Measurements from ENCODE around the gene VEGFA. TPM values are rescaled to one million over a fixed set of nuclear protein-coding genes. Genes with fewer than 3 reads are reported as not detected.

VEGFA gene
- polyA plus RNA-seq, 1 donor from 2014 or later, result 7.3 TPM

DNA sequence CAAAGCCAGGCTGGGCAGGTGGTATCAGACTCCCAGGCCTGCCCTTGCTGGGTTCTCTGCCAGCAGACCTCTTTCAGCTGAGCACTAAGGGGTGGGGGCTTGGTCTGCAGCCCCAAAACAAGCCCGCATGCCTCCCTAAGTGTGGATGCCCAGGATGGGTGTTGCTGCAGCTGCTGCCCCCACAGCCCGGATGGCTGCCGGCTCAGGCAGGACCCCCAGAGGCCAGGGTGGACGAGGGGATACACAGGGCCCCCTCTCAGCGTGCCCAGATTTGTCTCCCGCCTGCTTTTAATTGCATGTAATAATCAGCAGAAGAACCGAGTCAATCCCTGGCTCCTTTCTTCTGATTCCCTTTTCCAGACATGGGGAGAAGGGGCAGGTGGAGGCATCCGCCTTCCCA lies 60.8 kb downstream of the VEGFA start:
- Histone ChIP-seq H3F3A (ENCODE audit: insufficient read depth, low read length, poor library complexity, severe bottlenecking) (no peaks in the 10 kb centered on the region), H3K79me2 (replicated peaks; ENCODE audit: insufficient read depth, low read length) (no peaks in the 10 kb centered on the region), H3K36me3 (ENCODE audit: insufficient read depth, low read length) (no peaks in the 10 kb centered on the region), H2AFZ (ENCODE audit: low read depth, low read length) (no peak overlapping the region), H3K9me3 (ENCODE audit: low read length) (no peaks in the 10 kb centered on the region), H3K9ac (ENCODE audit: low read length) (no peak overlapping the region), H3K9me2 (ENCODE audit: insufficient read depth, low read length) (no peaks in the 10 kb centered on the region), H3K27ac (ENCODE audit: low read length) (no peak overlapping the region), H3K4me2 (ENCODE audit: low read length) (no peak overlapping the region), H3K27me3 (ENCODE audit: insufficient read depth, low read depth, low read length) (no peaks in the 10 kb centered on the region), H3K4me3 (ENCODE audit: low read length) (no peak overlapping the region), H4K20me1 (ENCODE audit: insufficient read depth) (no peaks in the 10 kb centered on the region)
- TF ChIP-seq SMC3 (conservative IDR thresholded peaks at IDR 0.05; ENCODE audit: poor library complexity) (no peak), POLR2AphosphoS5 (IDR thresholded peaks at IDR 0.05) (no peak), RAD21 (conservative IDR thresholded peaks at IDR 0.05) (no peak), EZH2 (IDR thresholded peaks at IDR 0.05; ENCODE audit: borderline replicate concordance, insufficient read depth, low read length, poor library complexity, severe bottlenecking) (no peak), TAF1 (IDR thresholded peaks at IDR 0.05; ENCODE audit: low read depth) (no peak)
- TF ChIP-seq, protein P1, sequence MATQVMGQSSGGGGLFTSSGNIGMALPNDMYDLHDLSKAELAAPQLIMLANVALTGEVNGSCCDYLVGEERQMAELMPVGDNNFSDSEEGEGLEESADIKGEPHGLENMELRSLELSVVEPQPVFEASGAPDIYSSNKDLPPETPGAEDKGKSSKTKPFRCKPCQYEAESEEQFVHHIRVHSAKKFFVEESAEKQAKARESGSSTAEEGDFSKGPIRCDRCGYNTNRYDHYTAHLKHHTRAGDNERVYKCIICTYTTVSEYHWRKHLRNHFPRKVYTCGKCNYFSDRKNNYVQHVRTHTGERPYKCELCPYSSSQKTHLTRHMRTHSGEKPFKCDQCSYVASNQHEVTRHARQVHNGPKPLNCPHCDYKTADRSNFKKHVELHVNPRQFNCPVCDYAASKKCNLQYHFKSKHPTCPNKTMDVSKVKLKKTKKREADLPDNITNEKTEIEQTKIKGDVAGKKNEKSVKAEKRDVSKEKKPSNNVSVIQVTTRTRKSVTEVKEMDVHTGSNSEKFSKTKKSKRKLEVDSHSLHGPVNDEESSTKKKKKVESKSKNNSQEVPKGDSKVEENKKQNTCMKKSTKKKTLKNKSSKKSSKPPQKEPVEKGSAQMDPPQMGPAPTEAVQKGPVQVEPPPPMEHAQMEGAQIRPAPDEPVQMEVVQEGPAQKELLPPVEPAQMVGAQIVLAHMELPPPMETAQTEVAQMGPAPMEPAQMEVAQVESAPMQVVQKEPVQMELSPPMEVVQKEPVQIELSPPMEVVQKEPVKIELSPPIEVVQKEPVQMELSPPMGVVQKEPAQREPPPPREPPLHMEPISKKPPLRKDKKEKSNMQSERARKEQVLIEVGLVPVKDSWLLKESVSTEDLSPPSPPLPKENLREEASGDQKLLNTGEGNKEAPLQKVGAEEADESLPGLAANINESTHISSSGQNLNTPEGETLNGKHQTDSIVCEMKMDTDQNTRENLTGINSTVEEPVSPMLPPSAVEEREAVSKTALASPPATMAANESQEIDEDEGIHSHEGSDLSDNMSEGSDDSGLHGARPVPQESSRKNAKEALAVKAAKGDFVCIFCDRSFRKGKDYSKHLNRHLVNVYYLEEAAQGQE (IDR thresholded peaks at IDR 0.05; ENCODE audit: borderline replicate concordance), result no peak
- TF ChIP-seq, protein P2, sequence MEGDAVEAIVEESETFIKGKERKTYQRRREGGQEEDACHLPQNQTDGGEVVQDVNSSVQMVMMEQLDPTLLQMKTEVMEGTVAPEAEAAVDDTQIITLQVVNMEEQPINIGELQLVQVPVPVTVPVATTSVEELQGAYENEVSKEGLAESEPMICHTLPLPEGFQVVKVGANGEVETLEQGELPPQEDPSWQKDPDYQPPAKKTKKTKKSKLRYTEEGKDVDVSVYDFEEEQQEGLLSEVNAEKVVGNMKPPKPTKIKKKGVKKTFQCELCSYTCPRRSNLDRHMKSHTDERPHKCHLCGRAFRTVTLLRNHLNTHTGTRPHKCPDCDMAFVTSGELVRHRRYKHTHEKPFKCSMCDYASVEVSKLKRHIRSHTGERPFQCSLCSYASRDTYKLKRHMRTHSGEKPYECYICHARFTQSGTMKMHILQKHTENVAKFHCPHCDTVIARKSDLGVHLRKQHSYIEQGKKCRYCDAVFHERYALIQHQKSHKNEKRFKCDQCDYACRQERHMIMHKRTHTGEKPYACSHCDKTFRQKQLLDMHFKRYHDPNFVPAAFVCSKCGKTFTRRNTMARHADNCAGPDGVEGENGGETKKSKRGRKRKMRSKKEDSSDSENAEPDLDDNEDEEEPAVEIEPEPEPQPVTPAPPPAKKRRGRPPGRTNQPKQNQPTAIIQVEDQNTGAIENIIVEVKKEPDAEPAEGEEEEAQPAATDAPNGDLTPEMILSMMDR (IDR thresholded peaks at IDR 0.05; ENCODE audit: poor library complexity, severe bottlenecking), result no peak

DNA sequence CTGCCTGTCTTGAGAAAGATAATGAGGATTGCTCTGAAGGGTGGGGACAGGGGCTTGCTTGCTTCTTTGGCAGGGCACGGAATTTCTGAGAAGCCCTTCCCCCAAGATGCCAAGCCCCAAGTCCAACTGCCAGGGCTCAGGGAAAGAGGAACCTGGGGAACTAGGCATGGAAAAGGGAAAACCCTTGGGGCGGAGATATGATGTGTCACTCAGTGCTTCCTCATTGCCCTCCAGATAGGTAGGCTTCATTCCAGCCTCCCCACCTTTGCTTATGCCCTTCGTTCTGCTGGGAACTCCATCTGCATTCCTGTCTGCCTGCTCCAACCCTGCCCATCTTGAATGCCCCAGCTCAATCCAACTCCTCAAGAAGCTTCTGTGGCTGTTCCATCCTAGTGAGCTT lies 61.2 kb downstream of the VEGFA start:
- Histone ChIP-seq H3K36me3 (ENCODE audit: insufficient read depth, low read length) (no peaks in the 10 kb centered on the region), H3K9ac (ENCODE audit: low read length) (no peak overlapping the region), H3K9me2 (ENCODE audit: insufficient read depth, low read length) (no peaks in the 10 kb centered on the region), H3F3A (ENCODE audit: insufficient read depth, low read length, poor library complexity, severe bottlenecking) (no peaks in the 10 kb centered on the region), H2AFZ (ENCODE audit: low read depth, low read length) (no peak overlapping the region), H3K9me3 (ENCODE audit: low read length) (no peaks in the 10 kb centered on the region), H3K79me2 (replicated peaks; ENCODE audit: insufficient read depth, low read length) (no peaks in the 10 kb centered on the region), H4K20me1 (ENCODE audit: insufficient read depth) (no peaks in the 10 kb centered on the region), H3K27me3 (ENCODE audit: insufficient read depth, low read depth, low read length) (no peaks in the 10 kb centered on the region), H3K27ac (ENCODE audit: low read length) (no peak overlapping the region), H3K4me3 (ENCODE audit: low read length) (no peak overlapping the region), H3K4me2 (ENCODE audit: low read length) (no peak overlapping the region)
- TF ChIP-seq RAD21 (conservative IDR thresholded peaks at IDR 0.05) (no peak), EZH2 (IDR thresholded peaks at IDR 0.05; ENCODE audit: borderline replicate concordance, insufficient read depth, low read length, poor library complexity, severe bottlenecking) (no peak), TAF1 (IDR thresholded peaks at IDR 0.05; ENCODE audit: low read depth) (no peak), SMC3 (conservative IDR thresholded peaks at IDR 0.05; ENCODE audit: poor library complexity) (no peak), MXI1 (conservative IDR thresholded peaks at IDR 0.05; ENCODE audit: poor library complexity, severe bottlenecking) (no peak), POLR2AphosphoS5 (IDR thresholded peaks at IDR 0.05) (no peak), EP300 (conservative IDR thresholded peaks at IDR 0.05; ENCODE audit: poor library complexity, severe bottlenecking) (no peak)
- TF ChIP-seq, protein P1 (IDR thresholded peaks at IDR 0.05; ENCODE audit: borderline replicate concordance), result no peak
- TF ChIP-seq, protein P2 (IDR thresholded peaks at IDR 0.05; ENCODE audit: poor library complexity, severe bottlenecking), result no peak

Data from neural cell (in vitro differentiated cells).